Brain microvascular endothelial cell (primary cell): ENCODE measurements around the gene ZNF471.
A peak's percentile ranks its signal among the peaks of the same experiment; 100 is the strongest.

Experiments used
- DNase-seq: peaks from one replicate; pipeline ENCODE4 v3.0.0-alpha.2; 2020
- H3K27ac ChIP-seq: fragments of 250-450 bp; sonication (Bioruptor Pico); 2 replicates; pipeline ENCODE4 v1.5.1; 2020; ENCODE audit warnings: mild to moderate bottlenecking, moderate library complexity
- H3K27me3 ChIP-seq: fragments of 250-450 bp; sonication (Bioruptor Pico); replicated peaks from 2 replicates; pipeline ENCODE4 v1.5.1; 2020; ENCODE audit warnings: mild to moderate bottlenecking
- H3K36me3 ChIP-seq: fragments of 250-450 bp; sonication (Bioruptor Pico); replicated peaks from 2 replicates; pipeline ENCODE4 v1.5.1; 2020; ENCODE audit warnings: mild to moderate bottlenecking
- H3K4me3 ChIP-seq: 2 replicates; pipeline ENCODE4 v1.5.1; 2011; ENCODE audit warnings: low read depth, mild to moderate bottlenecking, control low read depth, low read length, moderate library complexity
- in situ Hi-C: cut with HindIII; loops from 2 replicates; pipeline ENCODE4 v1.10.0; 2017; ENCODE audit warnings: low sequenced_read_pairs, low pct_ligation_motif_present
- TF ChIP-seq, protein P1 (sequence below): IDR thresholded peaks from 2 replicates; pipeline ENCODE4 v1.5.1; 2011; ENCODE audit warnings: low read depth, mild to moderate bottlenecking, moderate library complexity, low read length, control low read depth, inconsistent platforms; ENCODE audit errors: missing control alignments

ZNF471 gene

GRCh38 chr19:56491399-56491798, 16.3 kb upstream of the ZNF471 start:
- peaks cover 4% of the 10 kb centered on the region for H3K36me3 ChIP-seq
- no peaks in the 10 kb centered on the region for H3K27me3 ChIP-seq
- no peak overlapping the region for H3K4me3 ChIP-seq
- H3K27ac ChIP-seq = no peak overlapping the region
- TF ChIP-seq, protein P1, sequence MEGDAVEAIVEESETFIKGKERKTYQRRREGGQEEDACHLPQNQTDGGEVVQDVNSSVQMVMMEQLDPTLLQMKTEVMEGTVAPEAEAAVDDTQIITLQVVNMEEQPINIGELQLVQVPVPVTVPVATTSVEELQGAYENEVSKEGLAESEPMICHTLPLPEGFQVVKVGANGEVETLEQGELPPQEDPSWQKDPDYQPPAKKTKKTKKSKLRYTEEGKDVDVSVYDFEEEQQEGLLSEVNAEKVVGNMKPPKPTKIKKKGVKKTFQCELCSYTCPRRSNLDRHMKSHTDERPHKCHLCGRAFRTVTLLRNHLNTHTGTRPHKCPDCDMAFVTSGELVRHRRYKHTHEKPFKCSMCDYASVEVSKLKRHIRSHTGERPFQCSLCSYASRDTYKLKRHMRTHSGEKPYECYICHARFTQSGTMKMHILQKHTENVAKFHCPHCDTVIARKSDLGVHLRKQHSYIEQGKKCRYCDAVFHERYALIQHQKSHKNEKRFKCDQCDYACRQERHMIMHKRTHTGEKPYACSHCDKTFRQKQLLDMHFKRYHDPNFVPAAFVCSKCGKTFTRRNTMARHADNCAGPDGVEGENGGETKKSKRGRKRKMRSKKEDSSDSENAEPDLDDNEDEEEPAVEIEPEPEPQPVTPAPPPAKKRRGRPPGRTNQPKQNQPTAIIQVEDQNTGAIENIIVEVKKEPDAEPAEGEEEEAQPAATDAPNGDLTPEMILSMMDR = no peak
- peak; percentile 12 for DNase-seq
- in situ Hi-C loops = no loop called here

- DNase-seq = peak; percentile 54
Measured at GRCh38 chr19:56504581-56504980, 3.1 kb upstream of the ZNF471 start.

DNA sequence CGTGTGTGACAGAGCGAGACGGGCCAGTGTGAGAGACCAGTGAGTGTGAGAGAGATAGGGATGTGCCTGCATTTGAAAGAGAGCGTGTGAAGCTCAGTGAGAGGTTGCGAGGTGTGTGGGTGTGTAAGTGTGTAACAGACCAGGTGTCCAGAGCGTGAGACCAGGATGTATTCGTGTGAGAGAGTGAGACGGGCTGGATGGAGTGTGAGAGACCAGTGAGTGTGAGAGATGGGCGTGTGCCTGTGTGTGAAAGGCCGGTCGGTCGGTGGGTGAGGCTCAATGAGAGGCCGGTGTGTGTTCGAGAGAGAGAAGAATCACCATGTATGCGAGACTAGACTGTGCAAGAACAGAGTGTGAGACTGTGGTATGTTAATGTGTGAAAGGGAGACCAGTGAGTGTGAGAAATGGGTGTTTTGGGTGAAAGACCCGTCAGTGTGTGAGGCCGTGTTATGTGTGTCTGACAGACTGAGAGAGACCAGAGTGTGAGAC, 679 bp downstream of the ZNF471 start:
- Histone ChIP-seq H3K36me3 (no peaks in the 10 kb centered on the region), H3K4me3 (peak overlapping the region; percentile 80), H3K27me3 (no peaks in the 10 kb centered on the region), H3K27ac (peak overlapping the region; percentile 97)
- in situ Hi-C loops = no loop called here
- TF ChIP-seq, protein P1 = no peak
- no peak for DNase-seq

More at GRCh38 chr19:56504581-56504980, 3.1 kb upstream of the ZNF471 start:
- in situ Hi-C loops = no loop called here
- H3K4me3 ChIP-seq = no peak overlapping the region
- H3K27me3 ChIP-seq = no peaks in the 10 kb centered on the region
- no peaks in the 10 kb centered on the region for H3K36me3 ChIP-seq
- TF ChIP-seq, protein P1 = no peak
- H3K27ac ChIP-seq = no peak overlapping the region

DNA sequence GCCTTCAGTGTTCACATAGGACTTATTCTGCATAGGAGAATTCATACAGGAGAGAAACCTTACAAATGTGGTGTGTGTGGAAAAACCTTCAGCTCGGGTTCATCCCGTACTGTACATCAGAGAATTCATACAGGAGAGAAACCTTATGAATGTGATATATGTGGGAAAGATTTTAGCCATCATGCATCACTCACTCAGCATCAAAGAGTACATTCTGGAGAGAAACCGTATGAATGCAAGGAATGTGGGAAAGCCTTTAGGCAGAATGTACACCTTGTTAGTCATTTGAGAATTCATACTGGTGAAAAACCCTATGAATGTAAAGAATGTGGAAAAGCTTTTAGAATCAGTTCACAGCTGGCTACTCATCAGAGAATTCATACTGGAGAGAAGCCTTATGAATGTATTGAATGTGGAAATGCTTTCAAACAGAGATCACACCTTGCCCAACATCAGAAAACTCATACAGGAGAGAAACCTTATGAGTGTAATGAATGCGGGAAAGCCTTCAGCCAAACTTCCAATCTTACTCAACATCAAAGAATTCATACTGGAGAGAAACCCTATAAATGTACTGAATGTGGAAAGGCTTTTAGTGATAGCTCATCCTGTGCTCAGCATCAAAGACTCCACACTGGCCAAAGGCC, 17.7 kb downstream of the ZNF471 start:
- Histone ChIP-seq H3K4me3 (no peak overlapping the region), H3K36me3 (no peaks in the 10 kb centered on the region), H3K27me3 (no peaks in the 10 kb centered on the region), H3K27ac (no peak overlapping the region)
- no peak for DNase-seq
- TF ChIP-seq, protein P1 = no peak
- in situ Hi-C loops = no loop called here

DNA sequence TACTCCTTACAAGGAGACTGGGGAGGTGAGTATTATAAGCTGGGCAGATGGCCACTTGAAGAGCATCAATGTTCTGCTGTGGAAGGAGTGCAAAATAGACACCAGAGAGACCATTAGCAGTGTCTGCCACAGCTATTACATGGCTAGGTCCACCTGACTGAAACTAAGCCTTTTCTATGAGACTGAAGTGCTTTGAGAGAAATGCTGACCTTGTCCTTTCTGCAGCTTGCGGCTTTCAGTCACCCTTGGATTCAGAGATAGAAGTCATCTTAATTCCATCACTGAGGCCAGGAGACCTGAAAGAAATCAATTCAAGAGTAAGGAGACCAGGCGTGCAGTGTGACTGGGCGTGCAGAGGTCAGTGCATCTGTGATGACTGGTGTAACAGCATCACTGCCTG, 29.8 kb downstream of the ZNF471 start:
- in situ Hi-C loops = no loop called here
- no peak overlapping the region for H3K4me3 ChIP-seq
- H3K36me3 ChIP-seq = no peaks in the 10 kb centered on the region
- no peak for DNase-seq
- TF ChIP-seq, protein P1 = no peak
- no peaks in the 10 kb centered on the region for H3K27me3 ChIP-seq
- H3K27ac ChIP-seq = no peak overlapping the region
